Neuronal stem cell (in vitro differentiated cells): ENCODE measurements around the gene CGRRF1.

Experiments used
- DNase-seq: peaks from one replicate; pipeline ENCODE4 v3.0.0-alpha.2; 2013; ENCODE audit warnings: low spot score
- H2AFZ ChIP-seq: one replicate; pipeline ENCODE4 v1.6.1; 2013; ENCODE audit warnings: mild to moderate bottlenecking, low read length, inconsistent platforms
- H2AK5ac ChIP-seq: 2 replicates; pipeline ENCODE4 v1.6.1; 2013; ENCODE audit warnings: low read depth, mild to moderate bottlenecking, inconsistent platforms, low read length, moderate library complexity, mixed read lengths
- H2BK120ac ChIP-seq: 2 replicates; pipeline ENCODE4 v1.6.1; 2013; ENCODE audit warnings: low read depth, mild to moderate bottlenecking, inconsistent platforms, low read length, moderate library complexity, mixed read lengths
- H2BK12ac ChIP-seq: one replicate; pipeline ENCODE4 v1.6.1; 2013; ENCODE audit warnings: low read length, inconsistent platforms
- H2BK15ac ChIP-seq: 2 replicates; pipeline ENCODE4 v1.6.1; 2013; ENCODE audit warnings: mild to moderate bottlenecking, low read length, inconsistent platforms, mixed read lengths
- H2BK5ac ChIP-seq: one replicate; pipeline ENCODE4 v1.6.1; 2013; ENCODE audit warnings: inconsistent platforms, mild to moderate bottlenecking, low read length, moderate library complexity
- H3K14ac ChIP-seq: one replicate; pipeline ENCODE4 v1.6.1; 2013; ENCODE audit warnings: low read length, inconsistent platforms
- H3K18ac ChIP-seq: 2 replicates; pipeline ENCODE4 v1.6.1; 2013; ENCODE audit warnings: low read length, inconsistent platforms
- H3K23ac ChIP-seq: 2 replicates; pipeline ENCODE4 v1.6.1; 2013; ENCODE audit warnings: low read depth, mild to moderate bottlenecking, mixed read lengths, low read length, inconsistent platforms; ENCODE audit not compliant: poor library complexity
- H3K27ac ChIP-seq: replicated peaks from 3 replicates; pipeline ENCODE4 v1.5.1; 2013; ENCODE audit warnings: low read length, inconsistent platforms
- H3K27me3 ChIP-seq, 3 experiments: 2 replicates each; pipeline ENCODE4 v1.6.1; 2013; ENCODE audit warnings: low read length in 3 of 3, mild to moderate bottlenecking in 2 of 3, inconsistent platforms in 1 of 3, low read depth in 1 of 3, mixed read lengths in 1 of 3, moderate library complexity in 1 of 3; ENCODE audit not compliant: control insufficient read depth in 3 of 3, insufficient read depth in 3 of 3
- H3K36me3 ChIP-seq, 2 donors: replicated peaks in 1 of 2; 2 replicates each; pipeline ENCODE4 v1.6.1; 2013; ENCODE audit warnings: low read length in 2 of 2; ENCODE audit not compliant: control insufficient read depth in 2 of 2, insufficient read depth in 2 of 2
- H3K4ac ChIP-seq: 2 replicates; pipeline ENCODE4 v1.6.1; 2013; ENCODE audit warnings: inconsistent platforms, mild to moderate bottlenecking, low read length, moderate library complexity
- H3K4me1 ChIP-seq, 2 donors: 1 replicate in 1 of 2; 2 replicates in 1 of 2; pipeline ENCODE4 v1.6.1; 2013; ENCODE audit warnings: low read length in 2 of 2, low read depth in 1 of 2; ENCODE audit not compliant: control insufficient read depth in 2 of 2, insufficient read depth in 1 of 2
- H3K4me2 ChIP-seq: one replicate; pipeline ENCODE4 v1.6.1; 2013; ENCODE audit warnings: mild to moderate bottlenecking, low read length, inconsistent platforms; ENCODE audit not compliant: insufficient read depth, poor library complexity, severe bottlenecking
- H3K4me3 ChIP-seq, 2 donors: 2 replicates each; pipeline ENCODE4 v1.5.1; 2013; ENCODE audit warnings: low read length in 2 of 2, mild to moderate bottlenecking in 2 of 2, inconsistent platforms in 1 of 2, moderate library complexity in 1 of 2
- H3K79me1 ChIP-seq: one replicate; pipeline ENCODE4 v1.6.1; 2013; ENCODE audit warnings: low read depth, mild to moderate bottlenecking, inconsistent platforms, low read length, moderate library complexity
- H3K9ac ChIP-seq: one replicate; pipeline ENCODE4 v1.6.1; 2013; ENCODE audit warnings: mild to moderate bottlenecking, low read depth, low read length, inconsistent platforms; ENCODE audit not compliant: poor library complexity
- H3K9me3 ChIP-seq, 2 donors: replicated peaks in 1 of 2; 2 replicates each; pipeline versions ENCODE3 to v1.6.1; 2013; ENCODE audit warnings: low read length in 2 of 2, mild to moderate bottlenecking in 2 of 2, inconsistent platforms in 1 of 2, low read depth in 1 of 2, mixed read lengths in 1 of 2, moderate library complexity in 1 of 2; ENCODE audit not compliant: control insufficient read depth in 2 of 2, insufficient read depth in 1 of 2
- H4K8ac ChIP-seq: one replicate; pipeline ENCODE4 v1.6.1; 2013; ENCODE audit warnings: low read depth, mild to moderate bottlenecking, inconsistent platforms, low read length, moderate library complexity
- H4K91ac ChIP-seq: one replicate; pipeline ENCODE4 v1.6.1; 2013; ENCODE audit warnings: low read length, low read depth, mild to moderate bottlenecking, inconsistent platforms; ENCODE audit not compliant: poor library complexity
- WGBS, 2 donors: extraction: QIAGEN DNeasy Blood & Tissue Kit; methylation state at CpG; one replicate each; pipeline ENCODE4 v1.1.7; 2013; ENCODE audit warnings: missing lambda C conversion rate in 2 of 2, mixed read lengths in 1 of 2; ENCODE audit not compliant: insufficient read length in 2 of 2, insufficient replicate concordance in 1 of 2; ENCODE audit errors: extremely low coverage in 2 of 2; 5-methylcytosine and 5-hydroxymethylcytosine counted together

CGRRF1 gene

GRCh38 chr14:54516709-54517108 is 7.0 kb downstream of the CGRRF1 start:
- Histone ChIP-seq H3K4me3 (no peak overlapping the region), H3K18ac (no peak overlapping the region), H3K23ac (no peak overlapping the region), H2BK5ac (no peak overlapping the region), H2BK12ac (no peak overlapping the region), H2BK120ac (no peak overlapping the region), H3K4me2 (no peak overlapping the region), H4K8ac (no peak overlapping the region), H2BK15ac (no peak overlapping the region), H4K91ac (no peak overlapping the region), H2AFZ (no peak overlapping the region), H2AK5ac (no peak overlapping the region), H3K14ac (no peak overlapping the region), H3K9ac (no peak overlapping the region), H3K27me3 (no peaks in the 10 kb centered on the region), H3K27ac (no peak overlapping the region), H3K79me1 (peaks cover 3% of the 10 kb centered on the region), H3K9me3 (peaks cover 2 to 20% of the 10 kb centered on the region in 2 donors), H3K4me1 (peaks cover 0 to under 1% of the 10 kb centered on the region in 2 donors), H3K4ac (no peak overlapping the region), H3K36me3 (peaks cover 2 to 15% of the 10 kb centered on the region in 2 donors)
- no peak for DNase-seq
- WGBS, 2 donors = no CpG with 5 or more reads among the region's 1 CpG

GRCh38 chr14:54524410-54524809 is 14.7 kb downstream of the CGRRF1 start:
- H3K23ac ChIP-seq = no peak overlapping the region
- no CpG with 5 or more reads among the region's 4 CpGs for WGBS, 2 donors
- no peak overlapping the region for H3K9ac ChIP-seq
- no peak overlapping the region for H3K4ac ChIP-seq
- no peak overlapping the region for H2BK15ac ChIP-seq
- no peak overlapping the region for H3K4me2 ChIP-seq
- no peak overlapping the region for H4K8ac ChIP-seq
- H3K27ac ChIP-seq = no peak overlapping the region
- H2BK12ac ChIP-seq = no peak overlapping the region
- H3K4me1 ChIP-seq = no peaks in the 10 kb centered on the region
- no peak overlapping the region for H2BK5ac ChIP-seq
- no peak overlapping the region for H4K91ac ChIP-seq
- H3K36me3 ChIP-seq = peaks cover 7 to 53% of the 10 kb centered on the region in 2 donors
- no peak overlapping the region for H3K14ac ChIP-seq
- no peak overlapping the region for H3K18ac ChIP-seq
- no peak overlapping the region for H3K4me3 ChIP-seq
- no peak overlapping the region for H2AK5ac ChIP-seq
- H3K79me1 ChIP-seq = no peaks in the 10 kb centered on the region
- peaks cover 0 to 4% of the 10 kb centered on the region in 2 donors for H3K9me3 ChIP-seq
- H2BK120ac ChIP-seq = no peak overlapping the region
- H3K27me3 ChIP-seq = no peaks in the 10 kb centered on the region
- no peak overlapping the region for H2AFZ ChIP-seq
- no peak for DNase-seq

- Histone ChIP-seq H2AK5ac (no peak overlapping the region), H2BK120ac (no peak overlapping the region), H3K4me1 (peaks cover 3 to 8% of the 10 kb centered on the region in 2 donors), H3K4me3 (no peak overlapping the region), H2BK15ac (no peak overlapping the region), H4K91ac (no peak overlapping the region), H3K14ac (no peak overlapping the region), H3K4me2 (no peak overlapping the region), H4K8ac (no peak overlapping the region), H3K9ac (no peak overlapping the region), H3K27me3 (no peaks in the 10 kb centered on the region), H3K36me3 (peaks cover 7 to 45% of the 10 kb centered on the region in 2 donors), H3K9me3 (no peaks in the 10 kb centered on the region), H2BK5ac (no peak overlapping the region), H3K4ac (no peak overlapping the region), H2AFZ (no peak overlapping the region), H3K27ac (no peak overlapping the region), H3K23ac (no peak overlapping the region), H3K79me1 (no peaks in the 10 kb centered on the region), H2BK12ac (no peak overlapping the region), H3K18ac (no peak overlapping the region)
- no peak for DNase-seq
- no CpG with 5 or more reads among the region's 2 CpGs for WGBS, 2 donors
These were observed 19.3 kb downstream of the CGRRF1 start for GRCh38 chr14:54528973-54529372.

- no peak overlapping the region for H3K14ac ChIP-seq
- peaks cover 3 to 8% of the 10 kb centered on the region in 2 donors for H3K4me1 ChIP-seq
- no peak overlapping the region for H3K23ac ChIP-seq
- no peak overlapping the region for H4K91ac ChIP-seq
- H3K9me3 ChIP-seq = no peaks in the 10 kb centered on the region
- H3K79me1 ChIP-seq = no peaks in the 10 kb centered on the region
- no peaks in the 10 kb centered on the region for H3K27me3 ChIP-seq
- H3K4me2 ChIP-seq = no peak overlapping the region
- no peak overlapping the region for H2BK15ac ChIP-seq
- no peak overlapping the region for H2AFZ ChIP-seq
- no CpG with 5 or more reads among the region's 1 CpG for WGBS, 2 donors
- H3K4ac ChIP-seq = no peak overlapping the region
- no peak for DNase-seq
- no peak overlapping the region for H3K18ac ChIP-seq
- H3K36me3 ChIP-seq = peaks cover 6 to 41% of the 10 kb centered on the region in 2 donors
- no peak overlapping the region for H3K27ac ChIP-seq
- no peak overlapping the region for H4K8ac ChIP-seq
- H2AK5ac ChIP-seq = no peak overlapping the region
- no peak overlapping the region for H2BK12ac ChIP-seq
- H3K4me3 ChIP-seq = no peak overlapping the region
- H2BK5ac ChIP-seq = no peak overlapping the region
- no peak overlapping the region for H2BK120ac ChIP-seq
- H3K9ac ChIP-seq = no peak overlapping the region
These were observed 20.1 kb downstream of the CGRRF1 start for GRCh38 chr14:54529811-54530210.
